RWPE2 (cell line): ENCODE measurements around the gene ZNF747.
"Not testable (repeated sequence)": the region's sequence is repeated elsewhere in the genome, so short reads cannot be mapped to it uniquely, and the experiment has no call there.

ENCODE experiments used
- ATAC-seq: fragments of 200-7000 bp; cut with Tn5 transposase; 3 replicates; pipeline ENCODE4 v1.9.1; 2021; ENCODE audit warnings: low read depth
- DNase-seq: peaks from one replicate; pipeline ENCODE4 v3.0.0-alpha.2; 2020; ENCODE audit warnings: low spot score
- H3K27ac ChIP-seq: fragments of 450-650 bp; 2 replicates; pipeline ENCODE4 v1.5.1; 2017; ENCODE audit warnings: mild to moderate bottlenecking; ENCODE audit not compliant: poor library complexity, severe bottlenecking
- H3K27me3 ChIP-seq: fragments of 250-450 bp; sonication (Bioruptor Pico); 2 replicates; pipeline ENCODE4 v1.5.1; 2021; ENCODE audit warnings: mild to moderate bottlenecking, moderate library complexity; ENCODE audit not compliant: insufficient read depth, poor library complexity, severe bottlenecking
- H3K36me3 ChIP-seq: fragments of 250-450 bp; sonication (Bioruptor Pico); 2 replicates; pipeline ENCODE4 v1.5.1; 2020; ENCODE audit warnings: low read depth, mild to moderate bottlenecking, moderate library complexity
- H3K4me1 ChIP-seq: fragments of 250-450 bp; sonication (Bioruptor Pico); 2 replicates; pipeline ENCODE4 v1.5.1; 2021; ENCODE audit warnings: mild to moderate bottlenecking, moderate library complexity; ENCODE audit not compliant: insufficient read depth, poor library complexity, severe bottlenecking
- H3K4me3 ChIP-seq: fragments of 250-450 bp; sonication (Bioruptor Pico); 2 replicates; pipeline ENCODE4 v1.5.1; 2021; ENCODE audit warnings: mild to moderate bottlenecking, moderate library complexity; ENCODE audit not compliant: severe bottlenecking
- H3K9me3 ChIP-seq: fragments of 250-450 bp; sonication (Bioruptor Pico); 2 replicates; pipeline ENCODE4 v1.5.1; 2021; ENCODE audit warnings: mild to moderate bottlenecking, moderate library complexity; ENCODE audit not compliant: severe bottlenecking
- CTCF ChIP-seq: fragments of 450-650 bp; IDR thresholded peaks from one replicate; pipeline ENCODE4 v1.5.1; 2017; ENCODE audit warnings: mild to moderate bottlenecking, moderate library complexity; ENCODE audit not compliant: poor library complexity, severe bottlenecking

The ZNF747 gene

DNA sequence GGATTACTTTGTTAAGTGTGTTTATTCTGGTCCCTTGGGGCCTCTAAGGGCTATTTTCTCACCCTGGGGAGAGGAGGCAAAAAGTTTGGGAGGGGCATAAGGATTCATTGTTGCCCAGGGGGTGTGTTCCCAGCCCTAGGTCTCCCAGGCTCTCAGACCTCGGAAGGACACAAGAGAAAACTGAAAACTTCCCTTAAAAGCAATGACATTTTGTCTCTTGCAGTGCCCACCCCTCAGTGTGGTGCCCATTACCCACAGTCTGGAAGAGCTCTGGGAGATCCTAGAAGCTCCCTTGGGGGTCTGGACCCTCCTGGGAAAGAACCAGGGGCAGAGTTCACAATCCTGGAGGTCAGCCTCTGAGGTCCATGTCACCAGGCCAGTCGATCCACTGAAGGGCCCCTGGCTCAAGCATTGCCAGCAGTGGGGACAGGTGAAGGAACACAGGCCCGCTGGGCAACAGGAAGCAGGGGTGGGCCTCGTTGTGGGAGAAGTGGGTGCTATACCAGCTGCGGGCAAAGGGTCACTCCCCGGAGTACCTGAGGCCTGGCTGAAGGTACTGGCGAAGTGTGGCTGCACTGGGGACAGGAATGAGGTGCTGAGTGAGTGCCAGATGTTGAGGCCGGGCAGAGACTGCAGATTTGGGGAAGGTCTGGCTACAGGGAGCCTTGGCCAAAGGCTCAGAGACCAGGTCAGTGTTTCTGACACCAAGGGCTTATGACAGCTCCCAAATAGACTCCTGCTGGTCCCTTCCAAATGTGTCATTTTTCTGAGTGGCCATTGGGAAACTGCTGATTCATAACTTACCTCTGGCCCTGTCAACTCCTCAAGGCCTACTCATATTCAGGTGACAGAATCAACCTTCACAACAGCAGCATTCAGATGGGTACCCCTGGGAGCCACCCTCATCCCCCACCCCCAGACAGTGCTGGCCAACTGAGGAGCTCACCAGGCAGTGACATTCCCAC, 4.6 kb upstream of the ZNF747 start:
- no peak for TF ChIP-seq CTCF
- no peaks in the 10 kb centered on the region for H3K27me3 ChIP-seq
- no peak overlapping the region for H3K4me3 ChIP-seq
- H3K9me3 ChIP-seq: no peaks in the 10 kb centered on the region
- no peak overlapping the region for H3K27ac ChIP-seq
- H3K36me3 ChIP-seq: peaks cover 6% of the 10 kb centered on the region; the same call in 1 of the 2 replicates
- no peak for ATAC-seq
- peaks cover 2% of the 10 kb centered on the region for H3K4me1 ChIP-seq
- no peak for DNase-seq

GRCh38 chr16:30536391-30537024, 1.9 kb upstream of the ZNF747 start:
- ATAC-seq, H3K9me3 ChIP-seq, H3K27me3 ChIP-seq, H3K4me1 ChIP-seq, H3K4me3 ChIP-seq, DNase-seq: not testable (repeated sequence)
- peak overlapping the region; percentile 71 for H3K27ac ChIP-seq
- H3K36me3 ChIP-seq: peaks cover 11% of the 10 kb centered on the region; the same call in 1 of the 2 replicates

DNA sequence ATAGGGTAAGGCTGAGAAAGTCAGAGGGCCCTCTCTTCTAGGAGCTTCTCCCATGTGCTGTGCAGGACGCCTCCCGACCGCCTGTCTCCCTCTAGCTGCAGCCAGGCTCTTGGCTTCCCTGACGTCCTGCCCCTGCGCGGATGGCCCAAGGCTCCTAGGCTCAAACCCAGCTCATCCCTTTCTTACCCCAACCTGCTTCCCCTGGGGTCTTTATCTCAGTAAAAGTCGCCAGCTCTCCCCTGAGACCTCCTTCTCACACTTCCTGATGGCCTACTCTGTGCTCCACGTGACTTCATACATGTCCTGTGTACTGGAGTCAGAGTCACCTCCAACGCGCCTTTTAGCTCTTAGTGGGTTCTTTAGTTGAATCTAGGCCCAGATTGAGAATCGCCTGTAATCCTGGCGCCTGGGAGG, 1.1 kb upstream of the ZNF747 start:
- no peak for DNase-seq
- no peaks in the 10 kb centered on the region for H3K27me3 ChIP-seq
- H3K9me3 ChIP-seq: no peaks in the 10 kb centered on the region
- peak; percentile 87 for ATAC-seq
- H3K4me1 ChIP-seq: peaks cover 2% of the 10 kb centered on the region
- peak overlapping the region; percentile 71 for H3K27ac ChIP-seq
- peak overlapping the region; percentile 60 for H3K4me3 ChIP-seq
- H3K36me3 ChIP-seq: peaks cover 14% of the 10 kb centered on the region; the same call in 1 of the 2 replicates
- TF ChIP-seq CTCF: peak; percentile 80

- peak overlapping the region; percentile 60 for H3K4me3 ChIP-seq
- no peak for ATAC-seq
- no peak for DNase-seq
- no peaks in the 10 kb centered on the region for H3K27me3 ChIP-seq
- peaks cover 14% of the 10 kb centered on the region; the same call in 1 of the 2 replicates for H3K36me3 ChIP-seq
- TF ChIP-seq CTCF: no peak
- H3K4me1 ChIP-seq: peaks cover 2% of the 10 kb centered on the region
- H3K9me3 ChIP-seq: no peaks in the 10 kb centered on the region
- peak overlapping the region; percentile 71 for H3K27ac ChIP-seq
These were observed 583 bp upstream of the ZNF747 start for GRCh38 chr16:30535106-30535776.

- Histone ChIP-seq H3K4me1 (peaks cover 2% of the 10 kb centered on the region), H3K27ac (peak overlapping the region; percentile 71), H3K27me3 (no peaks in the 10 kb centered on the region), H3K4me3 (peak overlapping the region; percentile 60), H3K9me3 (no peaks in the 10 kb centered on the region), H3K36me3 (peaks cover 14% of the 10 kb centered on the region; the same call in 1 of the 2 replicates)
- DNase-seq: no peak
- no peak for TF ChIP-seq CTCF
- no peak; the same call in 2 of the 3 replicates for ATAC-seq
These were observed 800 bp downstream of the ZNF747 start for GRCh38 chr16:30533748-30534367.
